DMS53 treated with DMSO at 0.1 percent for 48 hours (cell line): ENCODE results near the gene ASTN1.

ENCODE experiments used
- DNase-seq: peaks from one replicate; lab custom pipeline; 2025; ENCODE audit not compliant: unreplicated experiment; lab: John Stamatoyannopoulos, UW

Gene ASTN1

GRCh38 chr1:176843352-176844297 lies 320.9 kb downstream of the ASTN1 start:
- DNase-seq, result peak; percentile 35

GRCh38 chr1:176841238-176841637 lies 323.3 kb downstream of the ASTN1 start:
- DNase-seq, result no peak

- no peak for DNase-seq
Measured at GRCh38 chr1:176839216-176839615, 325.3 kb downstream of the ASTN1 start.

GRCh38 chr1:176838276-176838995 lies 326.1 kb downstream of the ASTN1 start:
- DNase-seq, result no peak

- no peak for DNase-seq
Measured at GRCh38 chr1:176837708-176838107, 326.8 kb downstream of the ASTN1 start.

- DNase-seq, result no peak
Measured at GRCh38 chr1:176831150-176831549, 333.4 kb downstream of the ASTN1 start.

- no peak for DNase-seq
Measured at GRCh38 chr1:176829261-176829660, 335.3 kb downstream of the ASTN1 start.

GRCh38 chr1:176826265-176826664 lies 338.2 kb downstream of the ASTN1 start:
- peak; percentile 92 for DNase-seq

- DNase-seq, result no peak
Measured at GRCh38 chr1:176820391-176821031, 344.0 kb downstream of the ASTN1 start.

- DNase-seq, result no peak
Measured at GRCh38 chr1:176816232-176816631, 348.3 kb downstream of the ASTN1 start.

GRCh38 chr1:176815621-176816020 lies 348.9 kb downstream of the ASTN1 start:
- no peak for DNase-seq

GRCh38 chr1:176811511-176812288 lies 352.8 kb downstream of the ASTN1 start:
- no peak for DNase-seq

- DNase-seq, result no peak
Measured at GRCh38 chr1:176809292-176809691, 355.2 kb downstream of the ASTN1 start.
